ENCODE measurements around the gene BOC. TPM values are rescaled to one million over a fixed set of nuclear protein-coding genes. Genes with fewer than 3 reads are reported as not detected.

BOC gene
- total and polyA plus RNA-seq, 10 of the 15 experiments (the other 5 are each of a cell fraction or from before 2014, with no cell fraction given): 0.18 TPM; not detected in 9

DNA sequence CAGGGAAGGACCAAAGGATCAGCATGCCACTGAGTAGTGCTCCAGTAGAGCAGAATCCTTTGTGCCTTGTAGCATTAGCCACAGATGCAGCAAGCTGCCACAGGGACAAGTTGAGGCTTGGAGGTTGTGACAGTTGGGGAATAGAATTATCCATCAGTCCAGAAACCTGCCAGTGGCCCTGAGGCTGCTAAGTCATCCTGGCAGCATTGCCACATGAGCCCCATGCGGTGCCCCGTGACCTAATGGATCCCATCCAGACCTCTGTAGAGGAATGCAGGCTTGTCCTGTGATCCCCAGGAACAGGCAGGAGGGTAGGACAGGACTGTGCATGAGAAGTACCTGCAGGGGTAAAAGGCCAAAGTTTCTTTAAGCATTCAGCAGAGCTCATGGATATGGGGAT, 51.7 kb downstream of the BOC start (continued):
- TF ChIP-seq, protein P1, sequence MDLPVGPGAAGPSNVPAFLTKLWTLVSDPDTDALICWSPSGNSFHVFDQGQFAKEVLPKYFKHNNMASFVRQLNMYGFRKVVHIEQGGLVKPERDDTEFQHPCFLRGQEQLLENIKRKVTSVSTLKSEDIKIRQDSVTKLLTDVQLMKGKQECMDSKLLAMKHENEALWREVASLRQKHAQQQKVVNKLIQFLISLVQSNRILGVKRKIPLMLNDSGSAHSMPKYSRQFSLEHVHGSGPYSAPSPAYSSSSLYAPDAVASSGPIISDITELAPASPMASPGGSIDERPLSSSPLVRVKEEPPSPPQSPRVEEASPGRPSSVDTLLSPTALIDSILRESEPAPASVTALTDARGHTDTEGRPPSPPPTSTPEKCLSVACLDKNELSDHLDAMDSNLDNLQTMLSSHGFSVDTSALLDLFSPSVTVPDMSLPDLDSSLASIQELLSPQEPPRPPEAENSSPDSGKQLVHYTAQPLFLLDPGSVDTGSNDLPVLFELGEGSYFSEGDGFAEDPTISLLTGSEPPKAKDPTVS (IDR thresholded peaks at IDR 0.05; ENCODE audit: low read depth, low read length): no peak
- TF ChIP-seq NFXL1 (IDR thresholded peaks at IDR 0.05; ENCODE audit: borderline replicate concordance) (no peak), SIN3A (IDR thresholded peaks at IDR 0.05; ENCODE audit: low read depth, low read length) (no peak), RUNX3 (IDR thresholded peaks at IDR 0.05; ENCODE audit: low read length) (no peak), JUNB (IDR thresholded peaks at IDR 0.05) (no peak), ETV6 (conservative IDR thresholded peaks at IDR 0.05 in 1 of 2, IDR thresholded peaks at IDR 0.05 in 1 of 2; ENCODE audit: borderline replicate concordance in 1 of 2, low read depth in 1 of 2) (no peak), HCFC1 (IDR thresholded peaks at IDR 0.05; ENCODE audit: low read length) (no peak)
- TF ChIP-seq, protein P2, sequence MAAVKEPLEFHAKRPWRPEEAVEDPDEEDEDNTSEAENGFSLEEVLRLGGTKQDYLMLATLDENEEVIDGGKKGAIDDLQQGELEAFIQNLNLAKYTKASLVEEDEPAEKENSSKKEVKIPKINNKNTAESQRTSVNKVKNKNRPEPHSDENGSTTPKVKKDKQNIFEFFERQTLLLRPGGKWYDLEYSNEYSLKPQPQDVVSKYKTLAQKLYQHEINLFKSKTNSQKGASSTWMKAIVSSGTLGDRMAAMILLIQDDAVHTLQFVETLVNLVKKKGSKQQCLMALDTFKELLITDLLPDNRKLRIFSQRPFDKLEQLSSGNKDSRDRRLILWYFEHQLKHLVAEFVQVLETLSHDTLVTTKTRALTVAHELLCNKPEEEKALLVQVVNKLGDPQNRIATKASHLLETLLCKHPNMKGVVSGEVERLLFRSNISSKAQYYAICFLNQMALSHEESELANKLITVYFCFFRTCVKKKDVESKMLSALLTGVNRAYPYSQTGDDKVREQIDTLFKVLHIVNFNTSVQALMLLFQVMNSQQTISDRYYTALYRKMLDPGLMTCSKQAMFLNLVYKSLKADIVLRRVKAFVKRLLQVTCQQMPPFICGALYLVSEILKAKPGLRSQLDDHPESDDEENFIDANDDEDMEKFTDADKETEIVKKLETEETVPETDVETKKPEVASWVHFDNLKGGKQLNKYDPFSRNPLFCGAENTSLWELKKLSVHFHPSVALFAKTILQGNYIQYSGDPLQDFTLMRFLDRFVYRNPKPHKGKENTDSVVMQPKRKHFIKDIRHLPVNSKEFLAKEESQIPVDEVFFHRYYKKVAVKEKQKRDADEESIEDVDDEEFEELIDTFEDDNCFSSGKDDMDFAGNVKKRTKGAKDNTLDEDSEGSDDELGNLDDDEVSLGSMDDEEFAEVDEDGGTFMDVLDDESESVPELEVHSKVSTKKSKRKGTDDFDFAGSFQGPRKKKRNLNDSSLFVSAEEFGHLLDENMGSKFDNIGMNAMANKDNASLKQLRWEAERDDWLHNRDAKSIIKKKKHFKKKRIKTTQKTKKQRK (IDR thresholded peaks at IDR 0.05; ENCODE audit: low read depth, low read length): no peak

DNA sequence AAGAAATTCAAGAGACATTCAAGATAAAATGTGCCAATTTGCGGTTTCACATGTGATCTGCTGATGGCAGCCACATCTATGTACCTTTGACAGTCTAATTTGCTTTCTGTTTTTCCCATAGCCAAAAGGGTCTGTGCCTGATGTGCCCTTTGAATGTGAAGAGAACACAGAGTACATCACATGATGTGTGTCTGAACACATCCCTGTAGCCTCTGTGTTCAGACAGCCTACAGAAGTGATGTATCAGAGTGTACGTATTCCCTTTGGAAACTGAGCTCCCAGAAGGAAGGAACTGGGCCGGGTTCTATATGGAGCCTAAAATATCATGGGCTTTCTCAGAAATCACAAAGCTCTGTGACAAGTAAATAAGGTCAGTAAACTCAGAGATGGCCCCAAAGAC, 52.4 kb downstream of the BOC start:
- H3K4me2 ChIP-seq (ENCODE audit: control insufficient read depth, insufficient read depth): no peak overlapping the region
- H2AFZ ChIP-seq (ENCODE audit: control insufficient read depth, low read depth, low read length): no peak overlapping the region
- BruUV-seq (replicated peaks): no TSS peak
- peaks cover 0 to 4% of the 10 kb centered on the region in 2 experiments; a peak in 1 of 4 replicates for H3K27me3 ChIP-seq (replicated peaks in 1 of 2; ENCODE audit: control insufficient read depth in 2 of 2, insufficient read depth in 2 of 2, low read length in 1 of 2)
- ChIA-PET RAD21 (ENCODE audit: unreplicated experiment) (no interaction called here), CTCF (interaction anchor here (1.2 kb wide), 1 partner anchor 24 kb away, joined by 5 read pairs; no protein-coding TSS in a partner anchor), POLR2A (no interaction called here), SMC1A (ENCODE audit: uncharacterized antibody, unreplicated experiment) (interaction anchor here (1.1 to 2.3 kb wide), 3 partner anchors 8 to 26 kb away, joined by 4 to 10 read pairs (median 8); no protein-coding TSS in a partner anchor)
- intact Hi-C loops (cut with micrococcal nuclease; ENCODE audit: unreplicated experiment): no loop called here
- FAIRE-seq (no peak), DNase-seq (ENCODE audit: low read depth, low spot score) (no peak), ATAC-seq (no peak)
- in situ Hi-C loops (cut with MboI): no loop called here
- no peaks in the 10 kb centered on the region for H4K20me1 ChIP-seq (ENCODE audit: control insufficient read depth, insufficient read depth)
- no peak overlapping the region for H3K4me3 ChIP-seq
- no peaks in the 10 kb centered on the region for H3K9me3 ChIP-seq (replicated peaks; ENCODE audit: control insufficient read depth, insufficient read depth, low read length)
- no peak overlapping the region for H3K9ac ChIP-seq (ENCODE audit: control insufficient read depth, insufficient read depth, low read length)
- 68% methylated on average over 3 of the region's 3 CpGs for WGBS (ENCODE audit: insufficient coverage, insufficient replicate concordance, low lambda C conversion rate, missing lambda C conversion rate)
- H3K27ac ChIP-seq (ENCODE audit: control insufficient read depth, insufficient read depth): no peak overlapping the region
- H3K4me1 ChIP-seq (ENCODE audit: control insufficient read depth, insufficient read depth, low read length): no peaks in the 10 kb centered on the region
- H3K79me2 ChIP-seq (ENCODE audit: control insufficient read depth, insufficient read depth, low read length): no peaks in the 10 kb centered on the region
- H3K36me3 ChIP-seq (ENCODE audit: control insufficient read depth in 2 of 2, insufficient read depth in 2 of 2, low read length in 1 of 2): no peaks in the 10 kb centered on the region
- TF ChIP-seq SIX5 (IDR thresholded peaks at IDR 0.05; ENCODE audit: low read depth, low read length, severe bottlenecking): no peak
- no peak for TF ChIP-seq DPF2 (IDR thresholded peaks at IDR 0.05)
- TF ChIP-seq JUNB (IDR thresholded peaks at IDR 0.05): no peak
- TF ChIP-seq BACH1 (IDR thresholded peaks at IDR 0.05; ENCODE audit: borderline replicate concordance): no peak
- TF ChIP-seq RELA (IDR thresholded peaks at IDR 0.05; ENCODE audit: borderline replicate concordance, partially characterized antibody): no peak
- TF ChIP-seq, protein P1 (IDR thresholded peaks at IDR 0.05; ENCODE audit: low read depth, low read length): no peak
- TF ChIP-seq, protein P3, sequence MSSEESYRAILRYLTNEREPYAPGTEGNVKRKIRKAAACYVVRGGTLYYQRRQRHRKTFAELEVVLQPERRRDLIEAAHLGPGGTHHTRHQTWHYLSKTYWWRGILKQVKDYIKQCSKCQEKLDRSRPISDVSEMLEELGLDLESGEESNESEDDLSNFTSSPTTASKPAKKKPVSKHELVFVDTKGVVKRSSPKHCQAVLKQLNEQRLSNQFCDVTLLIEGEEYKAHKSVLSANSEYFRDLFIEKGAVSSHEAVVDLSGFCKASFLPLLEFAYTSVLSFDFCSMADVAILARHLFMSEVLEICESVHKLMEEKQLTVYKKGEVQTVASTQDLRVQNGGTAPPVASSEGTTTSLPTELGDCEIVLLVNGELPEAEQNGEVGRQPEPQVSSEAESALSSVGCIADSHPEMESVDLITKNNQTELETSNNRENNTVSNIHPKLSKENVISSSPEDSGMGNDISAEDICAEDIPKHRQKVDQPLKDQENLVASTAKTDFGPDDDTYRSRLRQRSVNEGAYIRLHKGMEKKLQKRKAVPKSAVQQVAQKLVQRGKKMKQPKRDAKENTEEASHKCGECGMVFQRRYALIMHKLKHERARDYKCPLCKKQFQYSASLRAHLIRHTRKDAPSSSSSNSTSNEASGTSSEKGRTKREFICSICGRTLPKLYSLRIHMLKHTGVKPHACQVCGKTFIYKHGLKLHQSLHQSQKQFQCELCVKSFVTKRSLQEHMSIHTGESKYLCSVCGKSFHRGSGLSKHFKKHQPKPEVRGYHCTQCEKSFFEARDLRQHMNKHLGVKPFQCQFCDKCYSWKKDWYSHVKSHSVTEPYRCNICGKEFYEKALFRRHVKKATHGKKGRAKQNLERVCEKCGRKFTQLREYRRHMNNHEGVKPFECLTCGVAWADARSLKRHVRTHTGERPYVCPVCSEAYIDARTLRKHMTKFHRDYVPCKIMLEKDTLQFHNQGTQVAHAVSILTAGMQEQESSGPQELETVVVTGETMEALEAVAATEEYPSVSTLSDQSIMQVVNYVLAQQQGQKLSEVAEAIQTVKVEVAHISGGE (CRISPR knock-in tag; IDR thresholded peaks at IDR 0.05): no peak

Data from GM12878 (cell line).